Right lobe of liver (tissue), 4 donors: ENCODE data around the gene CRIP1.

Experiments used
- CTCF ChIP-seq, 4 donors: fragments of 200-600 bp in 3 of 4; fragments of 450-650 bp in 1 of 4; IDR thresholded peaks; one replicate each; pipeline versions ENCODE4 v1.5.1 to v1.8.0; 2016 to 2022; ENCODE audit warnings: antibody characterized with exemption in 4 of 4, mild to moderate bottlenecking in 2 of 4
- POLR2A ChIP-seq: fragments of 450-650 bp; IDR thresholded peaks from one replicate; pipeline ENCODE4 v1.6.1; 2017; ENCODE audit warnings: antibody characterized with exemption, mild to moderate bottlenecking
- donor health status: DM: no; HTN: no; CAD: no.
- donor health status: DM: no; HTN: no; CAD: no.
- donor health status: DM: no; HTN: yes; CAD: no.

- TF ChIP-seq CTCF (IDR thresholded peaks at IDR 0.05) (no peak), POLR2A (no peak)
Observed at GRCh38 chr14:105494606-105494929, 7.9 kb downstream of the CRIP1 start.
